ENCODE data around the gene ARSJ.

- TF ChIP-seq POLR2A (IDR thresholded peaks at IDR 0.05; ENCODE audit: low read length) (no peak), GATA1 (IDR thresholded peaks at IDR 0.05; ENCODE audit: low read depth, low read length) (no peak)
Observed at GRCh38 chr4:113997206-113997605, 17.8 kb upstream of the ARSJ start.
